Activated CD4-positive, CD25-positive, alpha-beta regulatory T cell treated with anti-CD3 and anti-CD28 coated beads, Interleukin-2, amount 50 U/mL, for 72 hours (primary cell): ENCODE results near the gene MAGI2.

Experiments
- DNase-seq: peaks from one replicate; pipeline ENCODE4 v3.0.0; 2021

The MAGI2 gene

DNA sequence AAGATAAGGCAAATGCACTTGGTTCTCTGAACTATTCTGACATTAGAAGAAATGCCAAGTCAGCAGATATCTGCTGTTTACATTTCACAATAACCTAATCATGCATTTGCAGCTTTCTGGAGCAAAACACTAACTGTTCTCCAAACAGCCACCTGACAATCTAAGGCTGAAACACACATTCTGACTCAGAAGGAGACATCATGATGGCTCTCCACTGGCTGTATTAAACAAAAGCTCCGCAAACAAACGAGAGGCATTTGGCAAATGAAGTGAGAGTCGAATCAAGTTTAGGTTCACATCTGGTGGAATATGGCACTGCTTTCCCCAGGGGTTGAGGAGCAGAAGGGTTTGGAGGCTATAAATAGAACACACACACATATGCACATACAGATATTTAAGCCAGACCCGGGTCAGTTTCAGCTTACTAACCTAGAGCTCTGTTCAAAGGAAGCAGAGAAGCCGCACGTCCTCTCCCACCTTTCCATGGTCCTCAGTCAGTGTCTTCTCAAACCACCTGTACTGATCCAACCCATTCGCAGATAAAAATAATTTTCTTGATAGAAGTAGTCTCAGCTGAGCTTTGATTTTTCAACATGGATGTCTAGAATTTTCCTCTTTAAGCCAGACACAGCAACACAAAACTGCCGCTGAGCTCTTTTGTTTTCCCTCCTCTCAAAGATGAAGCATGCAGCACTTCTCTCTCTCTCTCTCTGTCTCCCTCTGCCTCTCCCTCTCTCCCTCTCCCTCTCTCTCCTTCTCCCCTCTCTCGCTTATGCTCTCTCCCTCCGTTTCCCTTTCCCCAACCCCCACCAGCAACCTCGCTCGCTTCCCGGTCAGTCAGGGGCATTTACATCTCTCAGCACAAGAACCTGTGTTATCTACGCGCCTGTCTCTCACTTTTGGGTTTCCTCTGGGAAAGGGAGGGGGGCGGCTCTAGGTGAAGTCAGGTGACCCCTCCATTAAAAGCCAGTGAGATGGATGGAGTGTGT, 682.8 kb downstream of the MAGI2 start:
- no peak for DNase-seq

- no peak for DNase-seq
These were observed 683.9 kb downstream of the MAGI2 start for GRCh38 chr7:78769481-78770101.

DNA sequence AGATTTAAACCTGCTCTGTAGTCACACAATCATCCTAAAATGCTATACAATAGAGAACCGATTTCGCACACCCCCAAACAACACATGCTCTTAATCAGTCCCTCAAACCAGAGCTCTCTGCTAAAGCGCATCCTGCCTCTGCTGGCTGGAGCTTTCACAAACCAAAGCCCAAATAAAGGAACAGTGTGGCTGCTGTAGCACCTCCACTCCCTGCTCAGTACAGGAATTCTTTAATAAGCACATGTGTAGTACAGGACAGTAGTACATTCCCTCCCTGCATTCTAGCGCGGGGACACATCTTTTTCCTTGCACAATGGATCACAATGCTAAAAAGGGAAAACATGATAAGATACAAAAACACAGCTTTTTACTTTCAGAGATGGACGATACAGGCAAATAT, 684.6 kb downstream of the MAGI2 start:
- no peak for DNase-seq

DNA sequence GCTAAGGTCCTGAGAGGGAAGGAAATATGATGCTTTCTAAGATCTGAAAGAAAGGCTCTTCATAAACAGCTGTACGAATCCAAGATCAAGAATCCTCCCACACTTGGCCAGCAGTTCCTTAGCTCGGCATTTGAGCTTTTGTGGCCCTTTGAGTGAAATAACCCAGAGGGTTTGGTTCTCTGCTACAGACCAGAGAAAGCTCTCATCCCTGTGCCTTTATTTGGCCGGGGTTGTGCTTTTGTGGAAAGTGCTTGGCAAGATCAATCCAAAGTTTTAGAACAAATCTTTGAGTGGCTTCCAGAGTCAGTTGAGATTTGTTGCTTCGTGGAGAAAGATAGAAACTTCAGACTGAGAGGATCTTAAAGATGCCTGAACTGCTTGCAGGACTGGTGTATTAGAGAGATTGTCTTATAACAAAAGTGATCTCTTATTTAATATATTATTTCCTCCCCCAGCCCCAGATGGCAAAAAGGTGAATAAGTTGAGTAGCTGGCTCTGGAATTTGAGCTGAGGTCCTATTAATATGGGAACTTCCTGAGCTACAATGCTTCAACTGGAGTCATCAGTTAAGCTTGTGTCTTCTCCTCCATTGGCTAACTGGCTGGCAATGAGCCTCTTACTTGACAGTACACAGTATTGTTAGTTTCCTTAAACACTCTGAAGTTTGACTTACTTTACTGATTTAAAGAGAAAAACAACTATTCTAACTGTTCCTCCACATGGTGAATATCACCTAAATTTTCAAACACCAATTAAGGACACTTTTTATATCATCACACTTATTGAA, 687.3 kb downstream of the MAGI2 start:
- DNase-seq = no peak

GRCh38 chr7:78764571-78764970, 688.9 kb downstream of the MAGI2 start:
- DNase-seq = no peak

- DNase-seq = no peak
These were observed 690.8 kb downstream of the MAGI2 start for GRCh38 chr7:78762625-78763024.

DNA sequence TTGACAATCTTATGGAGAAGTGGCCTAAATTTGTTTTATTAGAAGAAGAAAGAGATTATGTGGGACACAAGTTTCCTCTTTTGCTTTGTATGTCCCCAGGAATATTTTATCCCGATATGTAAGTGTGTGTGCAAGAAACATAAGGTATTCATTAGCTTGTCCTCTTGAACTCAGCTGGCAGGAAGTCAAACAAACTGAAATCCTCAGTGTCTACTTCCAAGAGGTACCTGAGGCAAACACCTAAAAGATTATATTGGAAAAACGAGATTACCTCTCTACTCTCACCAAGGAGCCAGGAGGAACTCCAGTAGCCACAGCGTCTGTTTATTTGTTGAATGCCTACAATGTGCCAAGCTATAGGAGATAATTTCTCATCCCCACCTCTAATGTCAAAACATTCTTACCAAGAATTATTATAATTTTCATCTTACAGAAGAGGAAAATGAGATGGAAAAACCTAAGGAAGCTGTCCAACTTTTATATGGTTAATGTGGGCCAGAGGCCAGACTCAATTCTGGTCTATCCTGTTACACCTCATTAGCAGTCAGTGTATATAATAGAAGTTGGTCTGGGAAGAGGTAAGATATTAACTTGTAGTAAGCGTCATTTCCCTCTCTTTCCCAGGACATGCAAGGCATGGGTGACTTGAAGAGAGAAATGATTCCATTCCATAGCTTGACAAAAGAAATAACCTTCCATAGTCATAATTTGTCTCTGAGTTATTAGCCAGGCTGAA, 692.7 kb downstream of the MAGI2 start:
- DNase-seq = no peak

DNA sequence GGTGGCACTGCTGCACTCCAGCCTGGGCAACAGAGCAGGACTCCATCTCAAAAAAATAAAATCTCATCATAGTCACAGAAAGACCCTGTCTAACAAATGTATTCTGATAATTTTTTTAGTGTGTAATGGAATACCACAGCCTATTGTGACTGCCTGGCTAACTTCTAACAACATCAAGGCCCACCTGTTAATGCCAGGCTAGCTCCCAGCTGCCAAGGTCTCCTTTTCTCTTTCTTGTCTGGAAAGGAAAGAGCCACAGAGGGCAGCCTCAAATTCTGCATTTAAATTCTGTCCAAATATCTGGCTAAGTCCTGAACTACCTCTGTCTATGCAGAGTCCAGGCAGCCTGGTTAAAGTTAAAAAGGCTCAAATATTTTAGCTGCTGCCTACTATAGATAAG, 700.9 kb downstream of the MAGI2 start:
- no peak for DNase-seq

- no peak for DNase-seq
These were observed 702.2 kb downstream of the MAGI2 start for GRCh38 chr7:78751253-78751652.

- no peak for DNase-seq
These were observed 704.3 kb downstream of the MAGI2 start for GRCh38 chr7:78749052-78749746.

DNA sequence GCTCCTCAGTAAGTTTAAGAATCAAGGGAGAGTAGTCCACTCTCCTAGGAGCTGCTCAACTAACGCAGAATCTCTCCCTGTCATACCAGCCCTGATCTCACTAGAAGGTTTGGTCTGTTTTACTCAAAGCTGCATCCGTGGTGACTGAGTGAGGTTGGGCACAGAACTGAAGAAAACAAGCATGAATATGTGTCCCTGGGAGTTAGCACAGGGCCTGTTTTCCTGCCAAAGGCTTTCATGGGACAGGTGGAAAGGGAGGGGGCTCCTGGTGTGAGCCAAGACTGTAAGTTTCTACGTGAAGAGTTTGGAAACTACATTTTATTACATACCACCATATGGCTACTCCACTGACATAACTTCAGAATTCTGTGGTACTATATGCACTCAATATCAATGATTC, 705.9 kb downstream of the MAGI2 start:
- no peak for DNase-seq

DNA sequence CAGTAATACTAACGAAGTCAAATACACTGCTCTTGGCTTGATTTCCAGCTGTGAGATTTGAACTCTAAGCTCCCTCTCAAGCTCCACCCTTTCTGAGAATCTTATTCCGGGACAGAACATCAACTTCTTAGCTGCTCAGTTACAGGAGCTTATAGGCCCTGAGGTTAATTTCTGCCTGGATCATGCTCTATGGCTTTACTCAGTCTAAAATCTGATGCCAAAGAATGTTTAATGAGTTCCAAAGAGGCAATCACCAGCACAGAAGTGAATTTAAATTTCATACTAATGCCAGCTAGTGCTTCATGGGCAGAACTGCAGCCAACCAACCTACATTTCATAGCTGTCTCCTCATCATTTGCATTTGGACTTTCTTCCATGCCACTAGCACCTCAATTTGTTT, 707.2 kb downstream of the MAGI2 start:
- no peak for DNase-seq

DNA sequence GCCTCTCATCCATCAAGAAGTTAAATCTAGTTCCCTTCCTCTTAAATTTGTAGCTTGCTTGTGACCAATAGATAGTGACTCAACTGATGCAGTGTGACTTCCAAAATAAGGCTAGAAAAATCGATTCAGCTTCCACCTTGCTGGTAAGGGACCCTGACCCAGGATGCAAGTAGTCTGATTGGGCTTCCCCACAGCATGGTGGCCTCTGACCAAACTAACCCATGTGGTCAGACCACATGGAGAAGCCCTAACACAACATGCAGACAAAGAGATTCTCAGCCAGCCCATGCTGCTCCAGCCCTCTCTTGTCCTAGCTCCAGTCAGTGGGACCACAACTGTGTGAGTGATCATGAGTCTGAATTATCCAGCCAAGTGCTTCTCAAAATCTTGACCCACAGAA, 710.8 kb downstream of the MAGI2 start:
- no peak for DNase-seq

DNA sequence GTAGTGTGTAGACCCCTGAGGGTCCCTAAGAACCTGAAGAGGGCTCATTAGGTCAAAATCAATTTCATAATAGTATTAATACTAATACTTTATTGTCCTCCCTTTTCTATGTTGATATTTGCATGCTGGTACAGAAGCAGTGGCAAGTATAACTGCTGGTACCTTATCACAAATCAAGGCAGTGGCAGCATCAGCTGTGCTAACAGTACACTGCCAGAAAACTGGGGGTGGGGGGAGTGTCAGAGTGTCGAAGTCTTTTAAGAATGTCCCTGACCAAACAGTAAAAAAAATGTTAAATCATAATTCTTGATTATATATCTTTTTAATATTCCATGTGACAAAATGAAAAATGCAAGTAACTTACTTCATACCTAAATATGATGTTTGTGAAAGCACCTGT, 716.9 kb downstream of the MAGI2 start:
- no peak for DNase-seq

DNA sequence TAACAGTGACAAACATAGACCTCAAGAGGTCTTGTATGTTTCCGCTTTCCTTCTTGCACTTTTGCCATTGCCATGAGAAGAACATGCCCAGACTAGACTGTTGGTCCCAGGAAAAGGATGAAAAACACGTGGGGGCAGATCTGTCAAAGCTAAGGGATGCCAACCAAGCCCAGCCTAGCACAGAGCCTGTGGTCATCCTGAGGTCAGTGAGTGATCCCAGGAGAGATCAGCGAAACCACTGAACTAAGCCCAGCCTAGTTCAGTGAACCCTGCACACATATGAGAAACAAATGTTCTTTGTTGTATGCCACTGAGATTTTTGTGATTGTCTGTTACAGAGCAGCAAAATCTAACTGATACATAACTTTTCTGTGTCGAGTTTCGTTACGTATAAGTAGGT, 718.8 kb downstream of the MAGI2 start:
- no peak for DNase-seq

GRCh38 chr7:78720066-78720465, 733.4 kb downstream of the MAGI2 start:
- no peak for DNase-seq

DNA sequence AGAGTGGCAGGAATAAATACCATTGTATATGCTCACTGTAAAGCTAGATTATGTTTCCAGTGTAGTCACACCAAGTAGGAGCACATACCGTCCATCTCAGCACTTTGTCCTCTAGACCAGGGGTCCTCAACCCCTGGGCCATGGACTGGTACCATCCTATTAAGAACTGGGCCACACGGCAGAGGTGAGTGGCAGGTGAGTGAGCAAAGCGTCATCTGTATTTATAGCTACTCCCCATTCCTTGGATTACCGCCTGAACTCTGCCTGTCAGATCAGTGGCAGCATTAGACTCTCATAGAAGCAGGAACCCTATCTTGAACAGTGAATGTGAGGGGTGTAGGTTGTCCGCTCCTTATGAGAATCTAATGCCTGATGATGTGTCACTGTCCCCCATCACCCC, 735.3 kb downstream of the MAGI2 start:
- DNase-seq = no peak

DNA sequence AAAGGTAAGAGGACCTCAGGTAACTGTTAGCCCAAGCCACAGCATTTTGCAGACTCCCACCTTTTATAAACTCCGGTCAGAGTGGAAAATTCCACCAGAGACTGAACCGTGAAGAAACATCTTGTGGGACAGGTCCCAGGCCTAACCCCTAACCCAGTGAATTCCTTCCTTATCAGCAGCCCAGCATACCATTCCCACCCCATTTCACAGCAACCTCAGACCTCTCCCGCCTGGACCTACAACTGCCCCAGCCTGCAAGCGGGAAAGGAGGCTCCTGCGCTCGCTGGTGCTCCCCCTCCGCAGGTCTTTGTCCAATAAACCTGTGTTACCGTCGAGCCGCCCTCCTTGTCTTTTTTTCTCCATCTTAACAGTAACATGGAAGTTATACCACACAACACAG, 736.6 kb downstream of the MAGI2 start:
- no peak for DNase-seq

DNA sequence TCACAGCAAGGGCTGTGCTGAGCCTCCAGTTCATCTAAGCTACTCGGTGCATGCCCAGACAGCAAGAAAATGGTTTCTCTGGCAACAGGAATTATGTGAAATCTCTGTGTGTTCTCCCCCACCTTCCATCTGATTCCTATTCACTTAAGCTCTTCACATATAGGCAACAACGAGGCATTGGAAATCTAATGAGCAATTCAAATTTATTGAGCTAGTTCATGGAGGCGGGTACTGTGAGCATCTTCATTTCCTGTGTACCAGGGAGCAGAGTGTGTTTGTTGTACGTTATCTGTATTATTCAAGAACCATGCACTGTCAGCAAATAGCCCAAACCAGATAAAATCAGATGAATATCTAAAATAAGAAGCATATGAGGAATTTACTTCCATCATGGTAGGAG, 739.1 kb downstream of the MAGI2 start:
- no peak for DNase-seq

GRCh38 chr7:78712111-78712510, 741.4 kb downstream of the MAGI2 start:
- DNase-seq = no peak

- DNase-seq = no peak
These were observed 743.8 kb downstream of the MAGI2 start for GRCh38 chr7:78709658-78710057.

GRCh38 chr7:78704504-78704903, 749.0 kb downstream of the MAGI2 start:
- no peak for DNase-seq
